A549 (cell line): Measurements from ENCODE around the gene RNF44. TPM values are rescaled to one million over a fixed set of nuclear protein-coding genes. Genes with fewer than 3 reads are reported as not detected.

ENCODE experiments used
- ATAC-seq, 2 experiments: fragments of 200-7000 bp in 1 of 2; fragments of >200 bp in 1 of 2; cut with Nextera tagmentation in 1 of 2; cut with Tn5 transposase in 1 of 2; 3 replicates each; pipeline versions ENCODE4 v1.8.0 to v1.9.1; 2018 to 2020; ENCODE audit warnings: mild to moderate bottlenecking in 1 of 2, moderate library complexity in 1 of 2
- CTCF ChIA-PET: fragments of 300-600 bp; sonication (Branson Sonifier 250); formaldehyde crosslinking; extraction: SDS; loops from one replicate; lab custom pipeline; 2021; ENCODE audit warnings: antibody characterized with exemption, inconsistent platforms; lab: Yijun Ruan, JAX
- POLR2A ChIA-PET: fragments of 350-600 bp; formaldehyde crosslinking; extraction: SDS; loops from one replicate; lab custom pipeline; 2021; ENCODE audit warnings: antibody characterized with exemption, inconsistent platforms; lab: Yijun Ruan, JAX
- DNase-seq, 2 experiments: peaks; one replicate each; pipeline versions ENCODE4 v3.0.0 to v3.0.0-alpha.2; 2011 to 2016; ENCODE audit warnings: low read depth in 1 of 2, low spot score in 1 of 2
- FAIRE-seq: peaks from 2 replicates; lab custom pipeline; 2011; peaks lifted over from hg19 to GRCh38; lab: Jason Lieb, UNC
- H3K27ac ChIP-seq, 2 experiments: fragments of >200 bp; sonication (Bioruptor Twin); formaldehyde crosslinking; 3 replicates each; pipeline ENCODE4 v1.5.1; 2016 to 2017
- H3K4me1 ChIP-seq: fragments of >200 bp; sonication (Bioruptor Twin); formaldehyde crosslinking; 3 replicates; pipeline ENCODE4 v1.6.1; 2016
- H3K4me2 ChIP-seq: fragments of >200 bp; sonication (Bioruptor Twin); formaldehyde crosslinking; 3 replicates; pipeline ENCODE4 v1.6.1; 2016
- H3K4me3 ChIP-seq: fragments of >200 bp; sonication (Bioruptor Twin); formaldehyde crosslinking; 3 replicates; pipeline ENCODE4 v1.5.1; 2016
- H3K9me3 ChIP-seq: fragments of >200 bp; sonication (Bioruptor Twin); formaldehyde crosslinking; 3 replicates; pipeline ENCODE4 v1.6.1; 2016
- CBX2 ChIP-seq: fragments of 200-600 bp; sonication (generic); IDR thresholded peaks from 2 replicates; pipeline ENCODE4 v1.6.1; 2016; ENCODE audit warnings: low read depth, mild to moderate bottlenecking, borderline replicate concordance
- E2F6 ChIP-seq: IDR thresholded peaks from 2 replicates; pipeline ENCODE4 v1.6.1; 2012; ENCODE audit warnings: low read depth, borderline replicate concordance
- FOSL2 ChIP-seq, 2 experiments: fragments of 450-650 bp in 1 of 2; fragments of >200 bp in 1 of 2; sonication (Bioruptor Twin) in 1 of 2; formaldehyde crosslinking; IDR thresholded peaks; 2 replicates each; pipeline versions ENCODE4 v1.5.0 to v1.6.1; 2016 to 2020; ENCODE audit warnings: mild to moderate bottlenecking in 1 of 2, moderate library complexity in 1 of 2
- HEYL ChIP-seq: fragments of 250-450 bp; sonication (Bioruptor Pico); IDR thresholded peaks from 2 replicates; pipeline ENCODE4 v1.8.0; 2021; ENCODE audit warnings: mild to moderate bottlenecking, moderate library complexity
- MAX ChIP-seq: IDR thresholded peaks from 2 replicates; pipeline ENCODE4 v1.6.1; 2012
- MYC ChIP-seq: IDR thresholded peaks from 2 replicates; pipeline ENCODE4 v1.6.1; 2012; ENCODE audit warnings: mild to moderate bottlenecking, inconsistent platforms, low read length, improper control_type of control experiment, borderline replicate concordance
- POLR2AphosphoS2 ChIP-seq: conservative IDR thresholded peaks from 2 replicates; pipeline ENCODE4 v1.6.1; 2012; ENCODE audit warnings: low read length, improper control_type of control experiment, inconsistent platforms
- RAD21 ChIP-seq, 2 experiments: fragments of >200 bp in 1 of 2; sonication (Bioruptor Twin) in 1 of 2; formaldehyde crosslinking in 1 of 2; IDR thresholded peaks in 1 of 2; conservative IDR thresholded peaks in 1 of 2; 2 replicates in 1 of 2; 3 replicates in 1 of 2; pipeline ENCODE4 v1.6.1; 2012 to 2018; ENCODE audit warnings: inconsistent platforms in 1 of 2
- RCOR1 ChIP-seq: fragments of 150-350 bp; IDR thresholded peaks from 2 replicates; pipeline ENCODE4 v1.6.1; 2014; ENCODE audit warnings: antibody characterized with exemption, low read length, low read depth
- RFX5 ChIP-seq: fragments of 450-650 bp; IDR thresholded peaks from 2 replicates; pipeline ENCODE4 v1.7.1; 2014; ENCODE audit warnings: antibody characterized with exemption, mild to moderate bottlenecking, moderate library complexity
- RNF2 ChIP-seq: fragments of 200-600 bp; sonication (generic); IDR thresholded peaks from 2 replicates; pipeline ENCODE4 v1.6.1; 2016; ENCODE audit warnings: low read depth, mild to moderate bottlenecking, antibody characterized with exemption, moderate library complexity, borderline replicate concordance
- SMC3 ChIP-seq: fragments of >200 bp; sonication (Bioruptor Twin); formaldehyde crosslinking; IDR thresholded peaks from 3 replicates; pipeline ENCODE4 v1.6.1; 2018; ENCODE audit warnings: inconsistent platforms
- SREBF2 ChIP-seq: fragments of 450-650 bp; IDR thresholded peaks from 2 replicates; pipeline ENCODE4 v1.6.1; 2014; ENCODE audit warnings: mild to moderate bottlenecking, moderate library complexity
- USF2 ChIP-seq: fragments of 450-650 bp; IDR thresholded peaks from 2 replicates; pipeline ENCODE4 v1.6.1; 2014; ENCODE audit warnings: antibody characterized with exemption
- WGBS: methylation state at CpG from one replicate; pipeline ENCODE4 v1.1.6; 2017; ENCODE audit errors: missing lambda C conversion rate; 5-methylcytosine and 5-hydroxymethylcytosine counted together
- polyA plus RNA-seq, 4 experiments: library from polyadenylated mRNA; depleted of rRNA in 3 of 4; stranded (reverse); fragments of >200 nt; fragmentation: RNase III in 1 of 4; extraction: RNeasy Plus Mini Kit Qiagen cat#74134 plus additional on column Dnase treatment in 1 of 4; gene quantifications; 2 replicates in 3 of 4; 3 replicates in 1 of 4; pipeline ENCODE4 v1.2.3, GENCODE V29; 2011 to 2017
- TF ChIP-seq, protein P1 (sequence below): fragments of 250-450 bp; sonication (Bioruptor Pico); IDR thresholded peaks from 2 replicates; pipeline ENCODE4 v1.5.0; 2021; ENCODE audit warnings: mild to moderate bottlenecking, moderate library complexity, borderline replicate concordance
- TF ChIP-seq, protein P2 (sequence below): fragments of >200 bp; sonication (Bioruptor Twin); formaldehyde crosslinking; IDR thresholded peaks from 3 replicates; pipeline ENCODE4 v1.6.1; 2016
- TF ChIP-seq, protein P3 (sequence below): fragments of >200 bp; sonication (Bioruptor Twin); formaldehyde crosslinking; IDR thresholded peaks from 3 replicates; pipeline ENCODE4 v1.5.1; 2016

Gene RNF44
- polyA plus RNA-seq, 2 of the 4 experiments (the other 2 are of a cell fraction) = 9.2 to 32.7 TPM

GRCh38 chr5:176578391-176578808 lies 41.2 kb upstream of the RNF44 start:
- ChIA-PET CTCF (interaction anchor here (0.7 to 4.1 kb wide), 38 partner anchors 8 to 848 kb away, joined by 3 to 31 read pairs (median 5); partner anchors contain the start of genes CLTB, RNF44 and TSPAN17), POLR2A (no interaction called here)
- no peaks in the 10 kb centered on the region for H3K9me3 ChIP-seq
- ATAC-seq = peak; percentile 90 to 93
- peak; percentile 81 for FAIRE-seq
- DNase-seq = peak; percentile 85 to 93
- 3% methylated on average over 15 of the region's 15 CpGs for whole genome bisulfite sequencing
- H3K4me2 ChIP-seq = peak overlapping the region; percentile 13; the same call in 1 of the 3 replicates
- 0 out of 3 replicates have a peak, but pooled peaks cover 6% of the 10 kb centered on the region for H3K4me1 ChIP-seq
- TF ChIP-seq RNF2 (no peak), RCOR1 (no peak), SREBF2 (no peak), E2F6 (0 out of 2 replicates have a peak, but pooled peaks have one; percentile 36), FOSL2 (IDR thresholded peaks at IDR 0.05) (no peak), FOSL2 (CRISPR knock-in tag; IDR thresholded peaks at IDR 0.05) (no peak), CBX2 (no peak), USF2 (no peak), MYC (no peak), RAD21 (conservative IDR thresholded peaks at IDR 0.05 in 1 of 2, IDR thresholded peaks at IDR 0.05 in 1 of 2) (peak; percentile 64 to 71), SMC3 (peak; percentile 74), MAX (peak; percentile 37; the same call in 1 of the 2 replicates), HEYL (CRISPR knock-in tag) (no peak)
- TF ChIP-seq, protein P1, sequence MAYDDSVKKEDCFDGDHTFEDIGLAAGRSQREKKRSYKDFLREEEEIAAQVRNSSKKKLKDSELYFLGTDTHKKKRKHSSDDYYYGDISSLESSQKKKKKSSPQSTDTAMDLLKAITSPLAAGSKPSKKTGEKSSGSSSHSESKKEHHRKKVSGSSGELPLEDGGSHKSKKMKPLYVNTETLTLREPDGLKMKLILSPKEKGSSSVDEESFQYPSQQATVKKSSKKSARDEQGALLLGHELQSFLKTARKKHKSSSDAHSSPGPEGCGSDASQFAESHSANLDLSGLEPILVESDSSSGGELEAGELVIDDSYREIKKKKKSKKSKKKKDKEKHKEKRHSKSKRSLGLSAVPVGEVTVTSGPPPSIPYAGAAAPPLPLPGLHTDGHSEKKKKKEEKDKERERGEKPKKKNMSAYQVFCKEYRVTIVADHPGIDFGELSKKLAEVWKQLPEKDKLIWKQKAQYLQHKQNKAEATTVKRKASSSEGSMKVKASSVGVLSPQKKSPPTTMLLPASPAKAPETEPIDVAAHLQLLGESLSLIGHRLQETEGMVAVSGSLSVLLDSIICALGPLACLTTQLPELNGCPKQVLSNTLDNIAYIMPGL (CRISPR knock-in tag) = no peak
- TF ChIP-seq, protein P2, sequence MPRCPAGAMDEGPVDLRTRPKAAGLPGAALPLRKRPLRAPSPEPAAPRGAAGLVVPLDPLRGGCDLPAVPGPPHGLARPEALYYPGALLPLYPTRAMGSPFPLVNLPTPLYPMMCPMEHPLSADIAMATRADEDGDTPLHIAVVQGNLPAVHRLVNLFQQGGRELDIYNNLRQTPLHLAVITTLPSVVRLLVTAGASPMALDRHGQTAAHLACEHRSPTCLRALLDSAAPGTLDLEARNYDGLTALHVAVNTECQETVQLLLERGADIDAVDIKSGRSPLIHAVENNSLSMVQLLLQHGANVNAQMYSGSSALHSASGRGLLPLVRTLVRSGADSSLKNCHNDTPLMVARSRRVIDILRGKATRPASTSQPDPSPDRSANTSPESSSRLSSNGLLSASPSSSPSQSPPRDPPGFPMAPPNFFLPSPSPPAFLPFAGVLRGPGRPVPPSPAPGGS = no peak
- TF ChIP-seq, protein P3, sequence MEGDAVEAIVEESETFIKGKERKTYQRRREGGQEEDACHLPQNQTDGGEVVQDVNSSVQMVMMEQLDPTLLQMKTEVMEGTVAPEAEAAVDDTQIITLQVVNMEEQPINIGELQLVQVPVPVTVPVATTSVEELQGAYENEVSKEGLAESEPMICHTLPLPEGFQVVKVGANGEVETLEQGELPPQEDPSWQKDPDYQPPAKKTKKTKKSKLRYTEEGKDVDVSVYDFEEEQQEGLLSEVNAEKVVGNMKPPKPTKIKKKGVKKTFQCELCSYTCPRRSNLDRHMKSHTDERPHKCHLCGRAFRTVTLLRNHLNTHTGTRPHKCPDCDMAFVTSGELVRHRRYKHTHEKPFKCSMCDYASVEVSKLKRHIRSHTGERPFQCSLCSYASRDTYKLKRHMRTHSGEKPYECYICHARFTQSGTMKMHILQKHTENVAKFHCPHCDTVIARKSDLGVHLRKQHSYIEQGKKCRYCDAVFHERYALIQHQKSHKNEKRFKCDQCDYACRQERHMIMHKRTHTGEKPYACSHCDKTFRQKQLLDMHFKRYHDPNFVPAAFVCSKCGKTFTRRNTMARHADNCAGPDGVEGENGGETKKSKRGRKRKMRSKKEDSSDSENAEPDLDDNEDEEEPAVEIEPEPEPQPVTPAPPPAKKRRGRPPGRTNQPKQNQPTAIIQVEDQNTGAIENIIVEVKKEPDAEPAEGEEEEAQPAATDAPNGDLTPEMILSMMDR = peak; percentile 57
- H3K4me3 ChIP-seq = no peak overlapping the region
- no peak overlapping the region for H3K27ac ChIP-seq

GRCh38 chr5:176577312-176578176 lies 40.3 kb upstream of the RNF44 start:
- Histone ChIP-seq H3K9me3 (no peaks in the 10 kb centered on the region), H3K27ac (no peak overlapping the region), H3K4me2 (peak overlapping the region; percentile 13; the same call in 1 of the 3 replicates), H3K4me1 (0 out of 3 replicates have a peak, but pooled peaks cover 6% of the 10 kb centered on the region), H3K4me3 (no peak overlapping the region)
- 90% methylated on average over 35 of the region's 36 CpGs for WGBS
- FAIRE-seq = no peak
- CTCF ChIA-PET = interaction anchor here (0.7 to 3.3 kb wide), 22 partner anchors 7 to 847 kb away, joined by 3 to 31 read pairs (median 6); partner anchors contain the start of genes CLTB and TSPAN17
- POLR2A ChIA-PET = no interaction called here
- no peak; a peak in 1 of 6 replicates for ATAC-seq
- no peak for DNase-seq
- TF ChIP-seq MYC = no peak
- TF ChIP-seq RFX5 = no peak
- no peak for TF ChIP-seq POLR2AphosphoS2
